ENCODE measurements around the gene UGT1A4. TPM values are rescaled to one million over a fixed set of nuclear protein-coding genes. Genes with fewer than 3 reads are reported as not detected.
"Not testable (repeated sequence)": the region's sequence is repeated elsewhere in the genome, so short reads cannot be mapped to it uniquely, and the experiment has no call there.

UGT1A4 gene
- polyA plus RNA-seq, 4 donors: 0.09 to 7.3 (median 0.66) TPM; not detected in 1

DNA sequence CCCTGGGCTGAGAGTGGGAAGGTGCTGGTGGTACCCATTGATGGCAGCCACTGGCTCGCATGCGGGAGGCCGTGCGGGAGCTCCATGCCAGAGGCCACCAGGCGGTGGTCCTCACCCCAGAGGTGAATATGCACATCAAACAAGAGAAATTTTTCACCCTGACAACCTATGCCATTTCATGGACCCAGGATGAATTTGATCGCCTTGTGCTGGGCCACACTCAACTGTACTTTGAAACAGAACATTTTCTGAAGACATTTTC is 28.7 kb downstream of the UGT1A4 start:
- WGBS, 3 donors: 88 to 96% (median 92%) methylated on average over 6 of the region's 6 CpGs
- Histone ChIP-seq H3K36me3 (ENCODE audit: control insufficient read depth in 3 of 3, insufficient read depth in 2 of 3, low read depth in 1 of 3, low read length in 3 of 3) (peaks cover 0 to 3% (median 0%) of the 10 kb centered on the region in 3 donors), H3K4me1 (ENCODE audit: control insufficient read depth in 3 of 3, insufficient read depth in 2 of 3, low read depth in 1 of 3, low read length in 2 of 3) (peaks cover 0 to 15% (median 2%) of the 10 kb centered on the region in 3 donors), H3K4me3 (ENCODE audit: low read depth in 1 of 3, low read length in 3 of 3) (no peak overlapping the region), H3K27me3 (ENCODE audit: control insufficient read depth in 3 of 3, insufficient read depth in 3 of 3, low read length in 3 of 3) (no peaks in the 10 kb centered on the region), H3K27ac (ENCODE audit: low read depth in 1 of 3, low read length in 2 of 3) (no peak overlapping the region), H3K9me3 (ENCODE audit: control insufficient read depth in 2 of 2, insufficient read depth in 1 of 2, low read depth in 1 of 2, low read length in 1 of 2) (peaks cover 1 to 31% of the 10 kb centered on the region in 2 donors)
- FAIRE-seq (no peak), DNase-seq (no peak)

DNA sequence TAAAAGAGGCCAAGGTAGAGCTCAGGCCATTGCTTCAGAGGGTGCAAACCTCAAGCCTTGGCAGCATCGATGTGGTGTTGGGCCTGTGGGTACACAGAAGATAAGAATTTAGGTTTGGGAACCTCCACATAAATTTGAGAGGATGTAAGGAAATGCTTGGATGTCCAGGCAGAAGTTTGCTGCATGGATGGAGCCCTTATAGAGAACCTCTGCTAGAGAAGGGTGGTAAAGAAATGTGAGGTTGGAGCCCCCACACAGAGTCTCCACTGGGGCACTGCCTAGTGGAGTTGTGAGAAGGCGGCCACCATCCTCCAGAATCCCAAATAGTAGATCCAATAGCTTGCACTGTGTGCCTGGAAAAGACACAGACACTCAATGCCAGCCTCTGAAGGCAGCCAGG is 32.2 kb downstream of the UGT1A4 start:
- not testable (repeated sequence) for H3K4me1 ChIP-seq (ENCODE audit: control insufficient read depth in 3 of 3, insufficient read depth in 2 of 3, low read depth in 1 of 3, low read length in 2 of 3); H3K27me3 ChIP-seq (ENCODE audit: control insufficient read depth in 3 of 3, insufficient read depth in 3 of 3, low read length in 3 of 3); FAIRE-seq; H3K36me3 ChIP-seq (ENCODE audit: control insufficient read depth in 3 of 3, insufficient read depth in 2 of 3, low read depth in 1 of 3, low read length in 3 of 3); H3K27ac ChIP-seq (ENCODE audit: low read depth in 1 of 3, low read length in 2 of 3); DNase-seq; H3K4me3 ChIP-seq (ENCODE audit: low read depth in 1 of 3, low read length in 3 of 3)
- WGBS, 3 donors: 72 to 79% (median 78%) methylated on average over 2 of the region's 2 CpGs
- peaks cover 1 to 46% of the 10 kb centered on the region in 2 donors for H3K9me3 ChIP-seq (ENCODE audit: control insufficient read depth in 2 of 2, insufficient read depth in 1 of 2, low read depth in 1 of 2, low read length in 1 of 2)

DNA sequence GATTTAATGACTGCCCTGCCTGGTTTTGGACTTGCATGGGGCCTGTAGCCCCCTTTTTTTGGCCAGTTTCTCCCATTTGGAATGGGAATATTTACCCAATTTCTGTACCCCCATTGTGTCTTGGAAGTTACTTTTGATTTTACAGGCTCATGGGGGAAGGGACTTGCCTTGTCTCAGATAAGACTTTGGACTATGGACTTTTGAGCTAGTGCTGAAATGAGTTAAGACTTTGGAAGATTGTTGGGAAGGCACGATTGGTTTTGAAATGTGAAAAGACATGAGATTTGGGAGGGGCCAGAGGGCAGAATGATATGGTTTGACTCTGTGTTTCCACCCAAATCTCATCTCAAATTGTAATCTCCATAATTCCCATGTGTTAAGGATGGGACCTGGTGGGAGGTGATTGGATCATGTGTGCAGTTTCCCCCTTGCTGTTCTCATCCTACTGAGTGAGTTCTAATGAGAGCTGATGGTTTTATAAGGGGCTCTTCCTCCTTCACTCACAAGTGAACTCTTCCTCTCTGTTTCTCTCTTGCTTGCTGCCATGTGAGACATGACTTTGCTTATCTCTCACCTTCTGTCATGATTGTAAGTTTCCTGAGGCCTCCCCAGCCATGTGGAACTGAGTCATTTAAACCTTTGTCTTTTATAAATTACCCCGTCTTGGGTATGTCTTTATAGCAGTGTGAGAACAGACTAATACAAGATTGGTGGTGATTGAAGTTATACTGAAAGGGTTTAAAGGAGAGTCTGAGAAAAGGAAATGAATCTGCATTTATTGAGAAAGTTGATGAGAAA is 32.9 kb downstream of the UGT1A4 start:
- 25 to 59% (median 46%) methylated on average over 2 of the region's 2 CpGs for WGBS, 3 donors
- H3K36me3 ChIP-seq (ENCODE audit: control insufficient read depth in 3 of 3, insufficient read depth in 2 of 3, low read depth in 1 of 3, low read length in 3 of 3); FAIRE-seq; H3K4me3 ChIP-seq (ENCODE audit: low read depth in 1 of 3, low read length in 3 of 3); H3K27me3 ChIP-seq (ENCODE audit: control insufficient read depth in 3 of 3, insufficient read depth in 3 of 3, low read length in 3 of 3); H3K4me1 ChIP-seq (ENCODE audit: control insufficient read depth in 3 of 3, insufficient read depth in 2 of 3, low read depth in 1 of 3, low read length in 2 of 3): not testable (repeated sequence)
- peak overlapping the region in 2 of 3 donors; percentile 33 to 83 for H3K27ac ChIP-seq (ENCODE audit: low read depth in 1 of 3, low read length in 2 of 3)
- DNase-seq: peak; percentile 29 to 68
- peaks cover 1 to 46% of the 10 kb centered on the region in 2 donors for H3K9me3 ChIP-seq (ENCODE audit: control insufficient read depth in 2 of 2, insufficient read depth in 1 of 2, low read depth in 1 of 2, low read length in 1 of 2)

DNA sequence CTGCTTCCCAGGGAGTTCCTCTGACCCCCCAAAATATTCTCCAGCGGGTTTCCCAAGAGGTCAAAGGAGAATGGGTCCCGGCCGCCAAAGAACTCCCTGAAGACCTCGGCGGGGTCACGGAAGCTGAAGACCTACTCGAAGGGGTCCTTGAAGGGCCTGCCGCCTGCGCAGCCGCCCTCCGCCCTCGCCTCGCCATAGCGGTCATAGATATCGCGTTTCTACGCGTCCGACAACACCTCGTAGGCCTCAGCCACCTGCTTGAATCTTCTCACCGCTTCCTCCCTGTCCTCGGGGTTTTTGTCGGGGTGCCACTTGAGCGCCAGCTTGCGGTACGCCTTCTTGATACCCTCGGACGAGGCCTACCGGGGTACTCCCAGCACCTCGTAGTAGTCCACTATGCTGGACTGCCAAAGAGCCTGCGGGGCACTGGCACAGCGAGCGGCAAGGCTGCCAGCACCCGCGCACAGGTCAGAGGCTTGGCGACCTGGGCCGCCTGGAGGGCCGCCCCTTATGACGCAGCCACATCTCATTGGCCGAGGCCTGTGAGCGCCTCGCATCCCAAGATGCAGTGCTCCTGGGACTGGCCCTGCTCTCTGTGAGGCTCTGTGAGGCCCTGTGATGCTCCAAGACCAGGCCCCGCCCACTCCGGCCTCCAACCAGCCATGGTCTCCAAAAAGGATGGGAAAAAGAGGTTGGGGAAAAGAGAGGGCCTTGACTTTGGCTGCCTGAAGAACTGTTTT is 36.5 kb downstream of the UGT1A4 start:
- Histone ChIP-seq H3K27me3 (ENCODE audit: control insufficient read depth in 3 of 3, insufficient read depth in 3 of 3, low read length in 3 of 3) (no peaks in the 10 kb centered on the region), H3K36me3 (ENCODE audit: control insufficient read depth in 3 of 3, insufficient read depth in 2 of 3, low read depth in 1 of 3, low read length in 3 of 3) (no peaks in the 10 kb centered on the region), H3K4me1 (ENCODE audit: control insufficient read depth in 3 of 3, insufficient read depth in 2 of 3, low read depth in 1 of 3, low read length in 2 of 3) (peaks cover 0 to 27% (median 10%) of the 10 kb centered on the region in 3 donors), H3K4me3 (ENCODE audit: low read depth in 1 of 3, low read length in 3 of 3) (no peak overlapping the region), H3K9me3 (ENCODE audit: control insufficient read depth in 2 of 2, insufficient read depth in 1 of 2, low read depth in 1 of 2, low read length in 1 of 2) (peaks cover 0 to 43% of the 10 kb centered on the region in 2 donors), H3K27ac (ENCODE audit: low read depth in 1 of 3, low read length in 2 of 3) (no peak overlapping the region)
- DNase-seq: no peak
- no peak for FAIRE-seq
- WGBS, 3 donors: 93 to 96% (median 95%) methylated on average over 42 to 44 of the region's 44 CpGs

DNA sequence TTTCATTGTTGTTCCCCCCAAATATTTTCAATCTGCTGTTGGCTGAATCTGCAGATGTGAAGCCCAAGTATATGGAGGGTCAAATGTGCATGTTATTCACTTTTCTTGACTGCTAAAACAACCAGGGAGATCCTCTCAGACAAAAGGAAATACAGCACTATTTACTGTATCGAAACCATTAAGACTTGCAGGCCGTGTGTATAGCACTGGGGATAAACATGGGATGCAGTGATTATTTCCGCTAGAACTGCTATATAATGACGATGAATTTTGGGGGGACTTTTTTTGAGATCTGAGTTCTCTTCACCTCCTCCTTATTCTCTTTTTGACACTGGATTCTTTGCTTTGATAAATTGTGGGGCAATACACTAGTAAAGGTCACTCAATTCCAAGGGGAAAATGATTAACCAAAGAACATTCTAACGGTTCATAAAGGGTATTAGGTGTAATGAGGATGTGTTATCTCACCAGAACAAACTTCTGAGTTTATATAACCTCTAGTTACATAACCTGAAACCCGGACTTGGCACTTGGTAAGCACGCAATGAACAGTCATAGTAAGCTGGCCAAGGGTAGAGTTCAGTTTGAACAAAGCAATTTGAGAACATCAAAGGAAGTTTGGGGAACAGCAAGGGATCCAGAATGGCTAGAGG is 38.0 kb downstream of the UGT1A4 start:
- peaks cover 0 to 40% (median 14%) of the 10 kb centered on the region in 3 donors for H3K4me1 ChIP-seq (ENCODE audit: control insufficient read depth in 3 of 3, insufficient read depth in 2 of 3, low read depth in 1 of 3, low read length in 2 of 3)
- WGBS, 3 donors: 13 to 56% (median 27%) methylated on average over 7 of the region's 7 CpGs
- peak overlapping the region in 2 of 3 donors; percentile 61 to 64 for H3K27ac ChIP-seq (ENCODE audit: low read depth in 1 of 3, low read length in 2 of 3)
- peak; percentile 30 for FAIRE-seq
- no peaks in the 10 kb centered on the region for H3K36me3 ChIP-seq (ENCODE audit: control insufficient read depth in 3 of 3, insufficient read depth in 2 of 3, low read depth in 1 of 3, low read length in 3 of 3)
- peaks cover 0 to 37% of the 10 kb centered on the region in 2 donors for H3K9me3 ChIP-seq (ENCODE audit: control insufficient read depth in 2 of 2, insufficient read depth in 1 of 2, low read depth in 1 of 2, low read length in 1 of 2)
- H3K4me3 ChIP-seq (ENCODE audit: low read depth in 1 of 3, low read length in 3 of 3): no peak overlapping the region
- peak; percentile 86 to 97 for DNase-seq
- no peaks in the 10 kb centered on the region for H3K27me3 ChIP-seq (ENCODE audit: control insufficient read depth in 3 of 3, insufficient read depth in 3 of 3, low read length in 3 of 3)

DNA sequence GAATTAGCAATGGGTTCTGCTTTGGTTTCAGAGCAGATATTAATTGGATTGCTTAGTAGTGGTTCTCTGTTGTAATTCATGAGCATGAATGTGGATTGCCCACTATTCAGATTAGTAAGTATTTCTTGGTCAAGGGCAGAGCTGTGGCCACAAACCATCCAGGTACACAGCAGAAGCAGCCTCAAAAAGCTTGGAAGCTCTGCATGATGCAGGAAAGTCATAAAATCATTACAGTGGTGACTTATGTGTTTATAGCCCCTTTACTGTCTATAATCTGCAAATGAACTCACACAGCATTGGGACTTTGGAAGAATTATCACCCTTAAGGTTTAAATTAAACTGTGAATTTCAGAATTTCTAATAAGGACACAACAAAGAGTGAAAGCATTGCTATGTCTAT is 39.6 kb downstream of the UGT1A4 start:
- Histone ChIP-seq H3K4me1 (ENCODE audit: control insufficient read depth in 3 of 3, insufficient read depth in 2 of 3, low read depth in 1 of 3, low read length in 2 of 3) (peaks cover 0 to 46% (median 12%) of the 10 kb centered on the region in 3 donors), H3K4me3 (ENCODE audit: low read depth in 1 of 3, low read length in 3 of 3) (no peak overlapping the region), H3K27me3 (ENCODE audit: control insufficient read depth in 3 of 3, insufficient read depth in 3 of 3, low read length in 3 of 3) (no peaks in the 10 kb centered on the region), H3K27ac (ENCODE audit: low read depth in 1 of 3, low read length in 2 of 3) (peak overlapping the region; percentile 23 to 85 (median 67)), H3K9me3 (ENCODE audit: control insufficient read depth in 2 of 2, insufficient read depth in 1 of 2, low read depth in 1 of 2, low read length in 1 of 2) (peaks cover 0 to 25% of the 10 kb centered on the region in 2 donors), H3K36me3 (ENCODE audit: control insufficient read depth in 3 of 3, insufficient read depth in 2 of 3, low read depth in 1 of 3, low read length in 3 of 3) (no peaks in the 10 kb centered on the region)
- FAIRE-seq (no peak), DNase-seq (peak; percentile 73 to 79)

DNA sequence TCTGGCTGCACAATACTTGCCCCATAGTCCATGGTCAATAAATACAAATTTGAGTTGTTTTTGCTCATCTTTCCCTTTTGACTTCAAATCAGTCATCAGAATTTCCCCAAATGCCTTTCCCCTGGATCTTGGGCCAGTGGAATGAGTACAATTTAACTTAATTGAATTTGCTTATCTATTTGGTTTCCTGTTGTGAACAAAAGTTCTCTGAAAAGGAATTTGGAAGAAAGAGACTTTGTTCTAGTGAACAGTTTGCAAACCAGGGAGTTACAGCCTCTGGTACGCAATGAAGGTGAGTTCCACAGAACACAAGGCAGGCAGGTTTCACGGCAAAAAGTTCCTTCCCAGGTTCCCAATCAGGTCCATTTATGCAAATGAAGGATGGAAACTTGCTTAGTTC is 40.3 kb downstream of the UGT1A4 start:
- H3K4me1 ChIP-seq (ENCODE audit: control insufficient read depth in 3 of 3, insufficient read depth in 2 of 3, low read depth in 1 of 3, low read length in 2 of 3): peaks cover 0 to 51% (median 12%) of the 10 kb centered on the region in 3 donors
- FAIRE-seq: no peak
- no peaks in the 10 kb centered on the region for H3K27me3 ChIP-seq (ENCODE audit: control insufficient read depth in 3 of 3, insufficient read depth in 3 of 3, low read length in 3 of 3)
- no peak for DNase-seq
- H3K4me3 ChIP-seq (ENCODE audit: low read depth in 1 of 3, low read length in 3 of 3): no peak overlapping the region
- H3K27ac ChIP-seq (ENCODE audit: low read depth in 1 of 3, low read length in 2 of 3): peak overlapping the region in 2 of 3 donors; percentile 67 to 85
- 37 to 66% (median 66%) methylated on average over 2 of the region's 2 CpGs for WGBS, 3 donors
- H3K9me3 ChIP-seq (ENCODE audit: control insufficient read depth in 2 of 2, insufficient read depth in 1 of 2, low read depth in 1 of 2, low read length in 1 of 2): peaks cover 0 to 20% of the 10 kb centered on the region in 2 donors
- no peaks in the 10 kb centered on the region for H3K36me3 ChIP-seq (ENCODE audit: control insufficient read depth in 3 of 3, insufficient read depth in 2 of 3, low read depth in 1 of 3, low read length in 3 of 3)

DNA sequence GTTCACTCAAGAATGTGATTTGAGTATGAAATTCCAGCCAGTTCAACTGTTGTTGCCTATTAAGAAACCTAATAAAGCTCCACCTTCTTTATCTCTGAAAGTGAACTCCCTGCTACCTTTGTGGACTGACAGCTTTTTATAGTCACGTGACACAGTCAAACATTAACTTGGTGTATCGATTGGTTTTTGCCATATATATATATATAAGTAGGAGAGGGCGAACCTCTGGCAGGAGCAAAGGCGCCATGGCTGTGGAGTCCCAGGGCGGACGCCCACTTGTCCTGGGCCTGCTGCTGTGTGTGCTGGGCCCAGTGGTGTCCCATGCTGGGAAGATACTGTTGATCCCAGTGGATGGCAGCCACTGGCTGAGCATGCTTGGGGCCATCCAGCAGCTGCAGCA is 41.5 kb downstream of the UGT1A4 start, which contains the start of gene UGT1A1:
TSS of gene UGT1A1 (plus strand) at position 228 of the 400 bp plus-strand sequence. CDS start at position 246, 18 bp downstream.
- DNase-seq: peak; percentile 86 to 95
- H3K27ac ChIP-seq (ENCODE audit: low read depth in 1 of 3, low read length in 2 of 3): peak within 1 kb of the TSS; percentile 57 to 86 (median 76)

More for the DNA sequence above, 41.5 kb downstream of the UGT1A4 start, which contains the start of gene UGT1A1:
- H3K9me3 ChIP-seq (ENCODE audit: control insufficient read depth in 2 of 2, insufficient read depth in 1 of 2, low read depth in 1 of 2, low read length in 1 of 2): peaks cover 0 to 17% of the 10 kb centered on the region in 2 donors
- H3K4me3 ChIP-seq (ENCODE audit: low read depth in 1 of 3, low read length in 3 of 3): peak within 1 kb of the TSS in 1 of 3 donors; percentile 60
- H3K27me3 ChIP-seq (ENCODE audit: control insufficient read depth in 3 of 3, insufficient read depth in 3 of 3, low read length in 3 of 3): no peaks in the 10 kb centered on the region
- WGBS, 3 donors: 19 to 60% (median 30%) methylated on average over 6 of the region's 6 CpGs
- no peaks in the 10 kb centered on the region for H3K36me3 ChIP-seq (ENCODE audit: control insufficient read depth in 3 of 3, insufficient read depth in 2 of 3, low read depth in 1 of 3, low read length in 3 of 3)
- FAIRE-seq: no peak
- H3K4me1 ChIP-seq (ENCODE audit: control insufficient read depth in 3 of 3, insufficient read depth in 2 of 3, low read depth in 1 of 3, low read length in 2 of 3): peaks cover 0 to 60% (median 12%) of the 10 kb centered on the region in 3 donors

All from small intestine (tissue), 7 donors.